Tibial nerve (tissue), 4 donors: Measurements from ENCODE around the gene EFCAB14. TPM values are rescaled to one million over a fixed set of nuclear protein-coding genes. Genes with fewer than 3 reads are reported as not detected.

Experiments
- DNase-seq, 2 donors: peaks; one replicate each; pipeline ENCODE4 v3.0.0-alpha.2; 2019; ENCODE audit warnings: low spot score in 2 of 2
- H3K27ac ChIP-seq, 4 donors: fragments of 200-600 bp; sonication (generic) in 3 of 4; one replicate each; pipeline ENCODE4 v1.5.1; 2017 to 2019; ENCODE audit warnings: mild to moderate bottlenecking in 1 of 4
- H3K27me3 ChIP-seq, 2 donors: fragments of 200-600 bp; sonication (generic) in 1 of 2; one replicate each; pipeline versions ENCODE4 v1.5.1 to v1.6.0; 2017 to 2019
- H3K36me3 ChIP-seq, 3 donors: fragments of 200-600 bp; sonication (generic); one replicate each; pipeline ENCODE4 v1.5.1; 2018 to 2019
- H3K4me1 ChIP-seq, 4 donors: fragments of 200-600 bp; sonication (generic) in 3 of 4; one replicate each; pipeline ENCODE4 v1.5.1; 2017 to 2019
- H3K4me3 ChIP-seq, 4 donors: fragments of 200-600 bp; sonication (generic) in 3 of 4; one replicate each; pipeline ENCODE4 v1.5.1; 2017 to 2019; ENCODE audit warnings: mild to moderate bottlenecking in 1 of 4, moderate library complexity in 1 of 4
- H3K9me3 ChIP-seq, 4 donors: fragments of 200-600 bp; sonication (generic) in 3 of 4; one replicate each; pipeline ENCODE4 v1.5.1; 2017 to 2019
- EP300 ChIP-seq, 2 donors: sonication (generic); formaldehyde crosslinking; IDR thresholded peaks; one replicate each; pipeline ENCODE4 v1.6.1; 2017; ENCODE audit warnings: antibody characterized with exemption in 2 of 2, mild to moderate bottlenecking in 1 of 2
- POLR2A ChIP-seq, 2 donors: fragments of 450-650 bp; IDR thresholded peaks; one replicate each; pipeline ENCODE4 v1.6.1; 2017; ENCODE audit warnings: antibody characterized with exemption in 2 of 2, mild to moderate bottlenecking in 2 of 2, moderate library complexity in 2 of 2
- WGBS, 2 donors: methylation state at CpG; one replicate each; pipeline ENCODE4 v1.1.5; 2018; 5-methylcytosine and 5-hydroxymethylcytosine counted together
- total RNA-seq, 4 donors: library from RNA; depleted of rRNA; stranded (reverse); fragments of >200 nt; gene quantifications; one replicate each; pipeline ENCODE4 v1.1.0, GENCODE V29; 2016
- TF ChIP-seq, protein P1 (sequence below), 5 experiments: fragments of 200-600 bp in 3 of 5; fragments of 450-650 bp in 2 of 5; sonication (generic) in 3 of 5; IDR thresholded peaks; one replicate each; pipeline ENCODE4 v1.5.1; 2016 to 2019; ENCODE audit warnings: antibody characterized with exemption in 5 of 5, mild to moderate bottlenecking in 3 of 5, moderate library complexity in 2 of 5

The EFCAB14 gene
- total RNA-seq, 4 donors from 2014 or later, result 81.0 to 106 (median 97.0) TPM

DNA sequence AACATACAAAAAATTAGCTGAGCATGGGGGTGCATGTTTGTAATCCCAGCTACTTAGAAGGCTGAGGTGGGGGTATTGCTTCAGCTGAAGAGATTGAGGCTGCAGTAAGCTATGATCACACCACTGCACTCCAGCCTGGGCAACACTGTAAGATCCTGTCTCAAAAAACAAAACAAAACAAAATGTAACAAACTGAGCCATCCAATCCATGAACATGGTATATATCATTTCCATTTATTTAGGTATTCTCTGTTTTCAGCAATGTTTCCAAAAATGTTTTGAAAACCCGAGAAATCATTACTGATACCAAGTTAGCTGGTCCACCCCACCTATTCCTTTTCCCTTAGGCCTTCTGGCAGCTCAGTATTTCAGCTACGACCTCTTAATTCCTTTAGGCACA lies 69.2 kb downstream of the EFCAB14 start:
- no peaks in the 10 kb centered on the region for H3K4me1 ChIP-seq
- no peak overlapping the region for H3K27ac ChIP-seq
- H3K27me3 ChIP-seq, result no peaks in the 10 kb centered on the region
- peaks cover 0 to 17% (median 0%) of the 10 kb centered on the region in 4 donors for H3K9me3 ChIP-seq
- H3K36me3 ChIP-seq, result peaks cover 0 to 82% (median 0%) of the 10 kb centered on the region in 3 donors
- TF ChIP-seq, protein P1, sequence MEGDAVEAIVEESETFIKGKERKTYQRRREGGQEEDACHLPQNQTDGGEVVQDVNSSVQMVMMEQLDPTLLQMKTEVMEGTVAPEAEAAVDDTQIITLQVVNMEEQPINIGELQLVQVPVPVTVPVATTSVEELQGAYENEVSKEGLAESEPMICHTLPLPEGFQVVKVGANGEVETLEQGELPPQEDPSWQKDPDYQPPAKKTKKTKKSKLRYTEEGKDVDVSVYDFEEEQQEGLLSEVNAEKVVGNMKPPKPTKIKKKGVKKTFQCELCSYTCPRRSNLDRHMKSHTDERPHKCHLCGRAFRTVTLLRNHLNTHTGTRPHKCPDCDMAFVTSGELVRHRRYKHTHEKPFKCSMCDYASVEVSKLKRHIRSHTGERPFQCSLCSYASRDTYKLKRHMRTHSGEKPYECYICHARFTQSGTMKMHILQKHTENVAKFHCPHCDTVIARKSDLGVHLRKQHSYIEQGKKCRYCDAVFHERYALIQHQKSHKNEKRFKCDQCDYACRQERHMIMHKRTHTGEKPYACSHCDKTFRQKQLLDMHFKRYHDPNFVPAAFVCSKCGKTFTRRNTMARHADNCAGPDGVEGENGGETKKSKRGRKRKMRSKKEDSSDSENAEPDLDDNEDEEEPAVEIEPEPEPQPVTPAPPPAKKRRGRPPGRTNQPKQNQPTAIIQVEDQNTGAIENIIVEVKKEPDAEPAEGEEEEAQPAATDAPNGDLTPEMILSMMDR (IDR thresholded peaks at IDR 0.05), result no peak
- no peak for TF ChIP-seq EP300 (IDR thresholded peaks at IDR 0.05)
- no peak for TF ChIP-seq POLR2A (IDR thresholded peaks at IDR 0.05)
- 95 to 97% methylated on average over 2 of the region's 2 CpGs for WGBS, 2 donors
- no peak for DNase-seq
- no peak overlapping the region for H3K4me3 ChIP-seq

DNA sequence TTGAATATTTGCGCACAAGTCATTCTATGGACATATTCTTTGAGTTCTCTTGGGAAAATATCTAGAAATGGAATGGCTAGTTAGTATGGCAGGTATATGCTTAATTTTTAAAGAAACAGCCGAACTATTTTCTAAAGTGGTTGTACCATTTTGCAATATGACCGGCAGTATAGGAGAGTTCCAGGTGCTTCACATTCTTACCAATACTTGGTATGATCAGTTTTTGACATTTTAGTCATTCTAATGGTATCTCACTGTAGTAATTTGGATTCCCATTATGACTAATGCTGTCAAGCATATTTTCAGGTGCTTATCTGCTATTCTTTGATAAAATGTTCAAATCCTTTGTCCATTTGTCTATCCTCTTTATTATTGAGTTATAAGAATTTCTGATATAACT lies 71.3 kb downstream of the EFCAB14 start:
- 96 to 98% methylated on average over 3 of the region's 3 CpGs for WGBS, 2 donors
- peaks cover 0 to 70% (median 0%) of the 10 kb centered on the region in 3 donors for H3K36me3 ChIP-seq
- H3K27ac ChIP-seq, result no peak overlapping the region
- TF ChIP-seq, protein P1 (IDR thresholded peaks at IDR 0.05), result no peak
- TF ChIP-seq EP300 (IDR thresholded peaks at IDR 0.05) (no peak), POLR2A (IDR thresholded peaks at IDR 0.05) (no peak)
- H3K4me1 ChIP-seq, result peaks cover 0 to 12% (median 5%) of the 10 kb centered on the region in 4 donors
- DNase-seq, result no peak
- H3K27me3 ChIP-seq, result no peaks in the 10 kb centered on the region
- H3K9me3 ChIP-seq, result peaks cover 0 to 16% (median 0%) of the 10 kb centered on the region in 4 donors
- no peak overlapping the region for H3K4me3 ChIP-seq

DNA sequence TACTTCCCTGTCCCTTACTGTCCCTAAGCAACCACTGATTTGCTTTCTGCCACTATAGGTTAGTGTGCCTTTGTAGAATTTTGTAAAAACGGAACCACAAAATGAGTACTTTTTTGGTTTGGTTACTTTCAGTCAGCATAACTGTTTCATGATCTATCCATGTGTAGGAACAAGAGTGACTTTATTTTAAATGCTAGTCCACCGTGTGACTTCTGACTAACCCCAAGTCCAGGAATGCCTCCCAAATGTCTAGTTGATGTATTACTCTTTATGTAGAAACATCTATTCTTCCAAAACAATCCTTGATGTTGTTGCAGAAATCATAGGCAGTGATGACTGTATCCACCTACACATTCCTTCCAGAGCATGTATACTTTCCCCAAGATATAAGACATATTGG lies 72.1 kb downstream of the EFCAB14 start:
- Histone ChIP-seq H3K9me3 (peaks cover 0 to 16% (median 0%) of the 10 kb centered on the region in 4 donors), H3K27ac (no peak overlapping the region), H3K4me3 (no peak overlapping the region), H3K27me3 (no peaks in the 10 kb centered on the region), H3K36me3 (peaks cover 0 to 69% (median 0%) of the 10 kb centered on the region in 3 donors), H3K4me1 (peaks cover 0 to 13% (median 5%) of the 10 kb centered on the region in 4 donors)
- 73 to 86% methylated on average over 2 of the region's 2 CpGs for WGBS, 2 donors
- TF ChIP-seq POLR2A (IDR thresholded peaks at IDR 0.05), result no peak
- TF ChIP-seq EP300 (IDR thresholded peaks at IDR 0.05), result no peak
- TF ChIP-seq, protein P1 (IDR thresholded peaks at IDR 0.05), result no peak
- DNase-seq, result no peak

DNA sequence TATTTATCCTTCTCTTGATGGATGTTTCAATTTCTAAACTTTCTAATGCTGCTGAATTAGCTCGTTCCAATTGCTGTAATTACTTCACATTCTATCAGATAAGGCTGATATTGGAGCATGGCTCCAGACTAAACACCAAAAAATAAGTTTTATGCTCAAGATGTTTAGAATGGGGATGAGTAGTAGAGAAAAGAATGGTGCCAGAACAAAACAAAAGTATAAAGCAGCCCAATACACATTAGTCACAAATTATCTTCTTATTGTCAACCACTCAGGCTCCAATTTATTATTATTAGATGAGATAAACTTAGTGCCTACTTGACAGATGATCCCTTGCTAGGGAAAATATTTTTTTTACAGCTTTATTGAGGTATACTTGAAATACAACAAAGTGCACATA lies 72.6 kb downstream of the EFCAB14 start:
- Histone ChIP-seq H3K4me1 (peaks cover 0 to 13% (median 5%) of the 10 kb centered on the region in 4 donors), H3K4me3 (no peak overlapping the region), H3K9me3 (peaks cover 0 to 16% (median 0%) of the 10 kb centered on the region in 4 donors), H3K36me3 (peaks cover 0 to 69% (median 0%) of the 10 kb centered on the region in 3 donors), H3K27me3 (no peaks in the 10 kb centered on the region), H3K27ac (no peak overlapping the region)
- WGBS, 2 donors, result 79 to 98% methylated on average over 1 of the region's 1 CpG
- TF ChIP-seq, protein P1 (IDR thresholded peaks at IDR 0.05), result no peak
- TF ChIP-seq POLR2A (IDR thresholded peaks at IDR 0.05) (no peak), EP300 (IDR thresholded peaks at IDR 0.05) (no peak)
- DNase-seq, result no peak

DNA sequence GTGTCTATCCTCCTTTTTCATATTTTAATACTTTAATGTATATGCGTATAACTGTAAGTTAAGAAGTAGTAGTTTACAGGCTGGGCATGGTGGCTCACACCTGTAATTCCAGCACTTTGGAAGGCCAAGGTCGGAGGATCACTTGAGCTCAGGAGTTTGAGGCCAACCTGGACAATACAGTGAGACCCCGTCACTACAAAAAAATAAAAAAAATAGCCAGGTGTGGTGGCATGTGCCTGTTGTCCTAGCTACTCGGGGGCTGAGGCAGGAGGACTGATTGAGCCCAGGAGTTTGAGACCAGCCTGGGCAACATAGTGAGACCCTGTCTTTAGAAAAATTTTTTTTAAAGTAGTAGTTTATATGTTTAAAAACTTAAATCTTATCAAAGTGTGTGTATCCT lies 73.1 kb downstream of the EFCAB14 start:
- no peak overlapping the region for H3K27ac ChIP-seq
- TF ChIP-seq POLR2A (IDR thresholded peaks at IDR 0.05) (no peak), EP300 (IDR thresholded peaks at IDR 0.05) (no peak)
- TF ChIP-seq, protein P1 (IDR thresholded peaks at IDR 0.05), result no peak
- H3K4me1 ChIP-seq, result peaks cover 0 to 13% (median 5%) of the 10 kb centered on the region in 4 donors
- peaks cover 0 to 65% (median 0%) of the 10 kb centered on the region in 3 donors for H3K36me3 ChIP-seq
- 96% methylated on average over 4 of the region's 4 CpGs for WGBS, 2 donors
- DNase-seq, result no peak
- no peak overlapping the region for H3K4me3 ChIP-seq
- H3K9me3 ChIP-seq, result peaks cover 0 to 16% (median 0%) of the 10 kb centered on the region in 4 donors
- no peaks in the 10 kb centered on the region for H3K27me3 ChIP-seq
